ENCODE measurements around the gene SMYD3. TPM values are rescaled to one million over a fixed set of nuclear protein-coding genes. Genes with fewer than 3 reads are reported as not detected.

The SMYD3 gene
- total RNA-seq, 1 donor from 2014 or later: 27.9 TPM

- peak; percentile 68 for DNase-seq (ENCODE audit: extremely low read depth, low read depth, low spot score)
These were observed 504.2 kb downstream of the SMYD3 start for GRCh38 chr1:246002725-246003441.

- no peak for DNase-seq (ENCODE audit: extremely low read depth, low read depth, low spot score)
These were observed 505.2 kb downstream of the SMYD3 start for GRCh38 chr1:246001837-246002230.

- no peak for DNase-seq (ENCODE audit: extremely low read depth, low read depth, low spot score)
These were observed 505.8 kb downstream of the SMYD3 start for GRCh38 chr1:246001142-246001836.

GRCh38 chr1:246000638-246001015 is 506.5 kb downstream of the SMYD3 start:
- DNase-seq (ENCODE audit: extremely low read depth, low read depth, low spot score): no peak

- no peak for DNase-seq (ENCODE audit: extremely low read depth, low read depth, low spot score)
These were observed 507.1 kb downstream of the SMYD3 start for GRCh38 chr1:245999697-246000637.

GRCh38 chr1:245997471-245998258 is 509.4 kb downstream of the SMYD3 start:
- no peak for DNase-seq (ENCODE audit: extremely low read depth, low read depth, low spot score)

- no peak for DNase-seq (ENCODE audit: extremely low read depth, low read depth, low spot score)
These were observed 510.3 kb downstream of the SMYD3 start for GRCh38 chr1:245996811-245997210.

GRCh38 chr1:245995474-245995873 is 511.6 kb downstream of the SMYD3 start:
- no peak for DNase-seq (ENCODE audit: extremely low read depth, low read depth, low spot score)

GRCh38 chr1:245991266-245991665 is 515.8 kb downstream of the SMYD3 start:
- no peak for DNase-seq (ENCODE audit: extremely low read depth, low read depth, low spot score)

GRCh38 chr1:245990315-245991022 is 516.6 kb downstream of the SMYD3 start:
- DNase-seq (ENCODE audit: extremely low read depth, low read depth, low spot score): no peak

- DNase-seq (ENCODE audit: extremely low read depth, low read depth, low spot score): no peak
These were observed 518.5 kb downstream of the SMYD3 start for GRCh38 chr1:245988393-245989078.

- DNase-seq (ENCODE audit: extremely low read depth, low read depth, low spot score): no peak
These were observed 519.1 kb downstream of the SMYD3 start for GRCh38 chr1:245987997-245988392.

GRCh38 chr1:245987577-245987976 is 519.5 kb downstream of the SMYD3 start:
- no peak for DNase-seq (ENCODE audit: extremely low read depth, low read depth, low spot score)

GRCh38 chr1:245987219-245987545 is 519.9 kb downstream of the SMYD3 start:
- DNase-seq (ENCODE audit: extremely low read depth, low read depth, low spot score): no peak

GRCh38 chr1:245986404-245987218 is 520.5 kb downstream of the SMYD3 start:
- peak; percentile 48 for DNase-seq (ENCODE audit: extremely low read depth, low read depth, low spot score)

- DNase-seq (ENCODE audit: extremely low read depth, low read depth, low spot score): no peak
These were observed 522.5 kb downstream of the SMYD3 start for GRCh38 chr1:245984390-245985155.

- no peak for DNase-seq (ENCODE audit: extremely low read depth, low read depth, low spot score)
These were observed 523.6 kb downstream of the SMYD3 start for GRCh38 chr1:245983294-245983967.
